GM12878 (cell line): ENCODE measurements around the gene HAPSTR1.

Experiments used
- RAD51 ChIP-seq: fragments of 450-650 bp; IDR thresholded peaks from 2 replicates; pipeline ENCODE4 v1.6.1; 2016; ENCODE audit warnings: moderate library complexity, mild to moderate bottlenecking, inconsistent platforms
- ZNF384 ChIP-seq: IDR thresholded peaks from 2 replicates; pipeline ENCODE4 v1.6.1; 2012; ENCODE audit warnings: low read depth, mild to moderate bottlenecking, low read length, improper control_type of control experiment, borderline replicate concordance
- TF ChIP-seq, protein P1 (sequence below), 3 experiments: IDR thresholded peaks in 2 of 3; conservative IDR thresholded peaks in 1 of 3; 2 replicates each; pipeline ENCODE4 v1.5.1; 2011; ENCODE audit warnings: low read depth in 3 of 3, low read length in 3 of 3, mild to moderate bottlenecking in 3 of 3, control low read depth in 2 of 3, moderate library complexity in 2 of 3, inconsistent platforms in 1 of 3, mixed read lengths in 1 of 3; ENCODE audit not compliant: control insufficient read depth in 2 of 3, insufficient read depth in 1 of 3; ENCODE audit errors: extremely low read depth in 1 of 3

DNA sequence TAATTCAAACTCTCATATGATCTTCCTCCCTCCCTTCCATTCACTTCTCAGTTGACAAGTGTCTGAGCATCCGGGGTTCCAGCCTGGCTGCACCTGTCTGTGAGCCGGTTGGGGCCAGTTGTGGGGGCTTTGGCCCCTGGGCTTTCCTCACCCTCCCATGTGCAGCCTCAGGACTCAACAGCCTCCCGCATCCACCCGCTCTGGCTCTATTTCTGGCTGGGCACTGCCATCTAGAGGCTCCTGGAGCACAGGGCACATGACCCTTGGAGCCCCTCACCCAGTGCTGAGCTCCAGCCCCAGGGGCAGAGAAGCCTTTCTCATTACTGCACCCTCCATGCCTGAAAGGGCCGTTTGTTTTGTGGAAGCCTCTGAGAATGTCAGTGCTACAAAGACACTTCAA lies 43.3 kb downstream of the HAPSTR1 start:
- TF ChIP-seq, protein P1, sequence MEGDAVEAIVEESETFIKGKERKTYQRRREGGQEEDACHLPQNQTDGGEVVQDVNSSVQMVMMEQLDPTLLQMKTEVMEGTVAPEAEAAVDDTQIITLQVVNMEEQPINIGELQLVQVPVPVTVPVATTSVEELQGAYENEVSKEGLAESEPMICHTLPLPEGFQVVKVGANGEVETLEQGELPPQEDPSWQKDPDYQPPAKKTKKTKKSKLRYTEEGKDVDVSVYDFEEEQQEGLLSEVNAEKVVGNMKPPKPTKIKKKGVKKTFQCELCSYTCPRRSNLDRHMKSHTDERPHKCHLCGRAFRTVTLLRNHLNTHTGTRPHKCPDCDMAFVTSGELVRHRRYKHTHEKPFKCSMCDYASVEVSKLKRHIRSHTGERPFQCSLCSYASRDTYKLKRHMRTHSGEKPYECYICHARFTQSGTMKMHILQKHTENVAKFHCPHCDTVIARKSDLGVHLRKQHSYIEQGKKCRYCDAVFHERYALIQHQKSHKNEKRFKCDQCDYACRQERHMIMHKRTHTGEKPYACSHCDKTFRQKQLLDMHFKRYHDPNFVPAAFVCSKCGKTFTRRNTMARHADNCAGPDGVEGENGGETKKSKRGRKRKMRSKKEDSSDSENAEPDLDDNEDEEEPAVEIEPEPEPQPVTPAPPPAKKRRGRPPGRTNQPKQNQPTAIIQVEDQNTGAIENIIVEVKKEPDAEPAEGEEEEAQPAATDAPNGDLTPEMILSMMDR (IDR thresholded peaks at IDR 0.05 in 2 of 3, conservative IDR thresholded peaks at IDR 0.05 in 1 of 3; ENCODE audit: control insufficient read depth in 2 of 3, extremely low read depth in 1 of 3, insufficient read depth in 1 of 3, low read depth in 3 of 3, low read length in 3 of 3) = peak; percentile 82 to 92 (median 84)
- no peak for TF ChIP-seq ZNF384
- 0 out of 2 replicates have a peak, but pooled peaks have one; percentile 17 for TF ChIP-seq RAD51
